ENCODE data around the gene MAGI2. TPM values are rescaled to one million over a fixed set of nuclear protein-coding genes. Genes with fewer than 3 reads are reported as not detected.

The MAGI2 gene
- total RNA-seq, 1 donor from 2014 or later: 4.0 TPM

GRCh38 chr7:78095549-78095948, 1357.9 kb downstream of the MAGI2 start:
- Histone ChIP-seq H3K27me3 (no peaks in the 10 kb centered on the region), H3K27ac (no peak overlapping the region), H3K9me3 (no peaks in the 10 kb centered on the region), H3K36me3 (no peaks in the 10 kb centered on the region), H3K4me1 (no peaks in the 10 kb centered on the region), H3K4me3 (no peak overlapping the region)
- no peak for DNase-seq (ENCODE audit: low spot score in 2 of 2)
- TF ChIP-seq CTCF (IDR thresholded peaks at IDR 0.05): no peak
- intact Hi-C loops (cut with DNase I): no loop called here

- no peaks in the 10 kb centered on the region for H3K4me1 ChIP-seq
- intact Hi-C loops (cut with DNase I): no loop called here
- DNase-seq (ENCODE audit: low spot score in 2 of 2): no peak
- H3K4me3 ChIP-seq: no peak overlapping the region
- H3K27me3 ChIP-seq: no peaks in the 10 kb centered on the region
- H3K36me3 ChIP-seq: no peaks in the 10 kb centered on the region
- H3K9me3 ChIP-seq: no peaks in the 10 kb centered on the region
- TF ChIP-seq CTCF (IDR thresholded peaks at IDR 0.05): no peak
- no peak overlapping the region for H3K27ac ChIP-seq
Measured at GRCh38 chr7:78092331-78092730, 1361.1 kb downstream of the MAGI2 start.

GRCh38 chr7:78090616-78091015, 1362.9 kb downstream of the MAGI2 start:
- H3K27ac ChIP-seq: no peak overlapping the region
- no peaks in the 10 kb centered on the region for H3K27me3 ChIP-seq
- H3K4me1 ChIP-seq: no peaks in the 10 kb centered on the region
- H3K36me3 ChIP-seq: no peaks in the 10 kb centered on the region
- no peak for TF ChIP-seq CTCF (IDR thresholded peaks at IDR 0.05)
- intact Hi-C loops (cut with DNase I): no loop called here
- no peak for DNase-seq (ENCODE audit: low spot score in 2 of 2)
- no peak overlapping the region for H3K4me3 ChIP-seq
- no peaks in the 10 kb centered on the region for H3K9me3 ChIP-seq

GRCh38 chr7:78083476-78084120, 1369.9 kb downstream of the MAGI2 start:
- no peaks in the 10 kb centered on the region for H3K9me3 ChIP-seq
- no peak overlapping the region for H3K4me3 ChIP-seq
- H3K27me3 ChIP-seq: no peaks in the 10 kb centered on the region
- no peak for DNase-seq (ENCODE audit: low spot score in 2 of 2)
- H3K4me1 ChIP-seq: no peaks in the 10 kb centered on the region
- intact Hi-C loops (cut with DNase I): no loop called here
- no peak overlapping the region for H3K27ac ChIP-seq
- H3K36me3 ChIP-seq: no peaks in the 10 kb centered on the region
- TF ChIP-seq CTCF (IDR thresholded peaks at IDR 0.05): no peak

GRCh38 chr7:78082556-78082955, 1370.9 kb downstream of the MAGI2 start:
- H3K4me3 ChIP-seq: no peak overlapping the region

More at GRCh38 chr7:78082556-78082955, 1370.9 kb downstream of the MAGI2 start:
- TF ChIP-seq CTCF (IDR thresholded peaks at IDR 0.05): no peak
- no peak for DNase-seq (ENCODE audit: low spot score in 2 of 2)
- intact Hi-C loops (cut with DNase I): no loop called here
- H3K4me1 ChIP-seq: no peaks in the 10 kb centered on the region
- H3K36me3 ChIP-seq: no peaks in the 10 kb centered on the region
- no peak overlapping the region for H3K27ac ChIP-seq
- no peaks in the 10 kb centered on the region for H3K27me3 ChIP-seq
- H3K9me3 ChIP-seq: no peaks in the 10 kb centered on the region

All from ascending aorta (tissue), 2 donors.